Endodermal cell (in vitro differentiated cells): ENCODE measurements around the gene CNGB1. TPM values are rescaled to one million over a fixed set of nuclear protein-coding genes. Genes with fewer than 3 reads are reported as not detected.

Source experiments
- DNase-seq: peaks from one replicate; pipeline ENCODE4 v3.0.0-alpha.2; 2017
- H3K27ac ChIP-seq: 2 replicates; pipeline ENCODE4 v1.5.1; 2013; ENCODE audit warnings: mild to moderate bottlenecking, low read depth, low read length, moderate library complexity
- H3K27me3 ChIP-seq: 2 replicates; pipeline ENCODE4 v1.6.1; 2013; ENCODE audit warnings: mild to moderate bottlenecking, low read length, moderate library complexity; ENCODE audit not compliant: insufficient read depth, control insufficient read depth, poor library complexity, severe bottlenecking
- H3K36me3 ChIP-seq: 2 replicates; pipeline ENCODE4 v1.7.0; 2013; ENCODE audit warnings: mild to moderate bottlenecking, low read length, moderate library complexity; ENCODE audit not compliant: control insufficient read depth, insufficient read depth
- H3K4me1 ChIP-seq: one replicate; pipeline ENCODE4 v1.7.0; 2013; ENCODE audit warnings: low read length; ENCODE audit not compliant: control insufficient read depth, insufficient read depth
- H3K4me3 ChIP-seq: 2 replicates; pipeline ENCODE4 v1.5.1; 2013; ENCODE audit warnings: mild to moderate bottlenecking, low read length, moderate library complexity
- H3K9ac ChIP-seq: 2 replicates; pipeline ENCODE4 v1.6.1; 2013; ENCODE audit warnings: mild to moderate bottlenecking, low read length, moderate library complexity; ENCODE audit not compliant: poor library complexity, severe bottlenecking; ENCODE audit errors: extremely low read depth
- H3K9me3 ChIP-seq: 2 replicates; pipeline ENCODE4 v1.6.1; 2013; ENCODE audit warnings: mild to moderate bottlenecking, low read length, moderate library complexity; ENCODE audit not compliant: control insufficient read depth
- H3K27ac Mint-ChIP-seq: 2 replicates; pipeline ENCODE4 v1.8.0; 2020; ENCODE audit warnings: mixed read lengths
- H3K27me3 Mint-ChIP-seq: 2 replicates; pipeline ENCODE4 v1.8.0; 2021; ENCODE audit warnings: mild to moderate bottlenecking, mixed read lengths; ENCODE audit not compliant: insufficient read depth
- H3K36me3 Mint-ChIP-seq: 2 replicates; pipeline ENCODE4 v1.8.0; 2020; ENCODE audit warnings: low read depth, mixed read lengths
- H3K4me1 Mint-ChIP-seq: 2 replicates; pipeline ENCODE4 v1.8.0; 2020; ENCODE audit warnings: mixed read lengths
- H3K4me3 Mint-ChIP-seq: 2 replicates; pipeline ENCODE4 v1.8.0; 2020; ENCODE audit warnings: mild to moderate bottlenecking, moderate library complexity, mixed read lengths
- H3K9me3 Mint-ChIP-seq: 2 replicates; pipeline ENCODE4 v1.8.0; 2020; ENCODE audit warnings: mild to moderate bottlenecking, mixed read lengths
- CTCF ChIP-seq: fragments of 200-600 bp; sonication (generic); conservative IDR thresholded peaks from 2 replicates; pipeline ENCODE4 v1.5.0; 2021; ENCODE audit warnings: antibody characterized with exemption, mild to moderate bottlenecking
- WGBS, 2 experiments: methylation state at CpG; one replicate each; pipeline versions ENCODE4 v1.1.5 to v1.1.7; 2013; ENCODE audit warnings: missing lambda C conversion rate in 2 of 2, mixed read lengths in 1 of 2; ENCODE audit not compliant: insufficient coverage in 1 of 2, insufficient read length in 1 of 2; 5-methylcytosine and 5-hydroxymethylcytosine counted together
- total RNA-seq, 2 donors: library from RNA; stranded (reverse); fragmentation: NEBNext Ultra II Directional in 1 of 2; extraction: Animal tissue kit (Norgen Biotek cat#: 25700) in 1 of 2; gene quantifications; 2 replicates in 1 of 2; 3 replicates in 1 of 2; pipeline ENCODE4 v1.2.1, GENCODE V29; 2021

The CNGB1 gene
- total RNA-seq, 2 donors from 2014 or later = 0.29 to 0.60 TPM

- peak within 1 kb of the TSS; percentile 87 for H3K4me3 ChIP-seq
- H3K9ac ChIP-seq = peak within 1 kb of the TSS; percentile 57
- no peaks in the 10 kb centered on the region for H3K27me3 ChIP-seq
- WGBS, 2 experiments = 0% methylated on average over 2 to 78 of the region's 81 CpGs
- peak; percentile 81 for TF ChIP-seq CTCF
- Mint-ChIP-seq H3K27me3 (no peaks in the 10 kb centered on the region), H3K4me3 (peak within 1 kb of the TSS; percentile 89), H3K9me3 (peaks cover 2% of the 10 kb centered on the region), H3K36me3 (peaks cover 51% of the 10 kb centered on the region), H3K4me1 (peaks cover 23% of the 10 kb centered on the region), H3K27ac (peak within 1 kb of the TSS; percentile 97)
- peaks cover 39% of the 10 kb centered on the region for H3K36me3 ChIP-seq
- H3K9me3 ChIP-seq = peaks cover 4% of the 10 kb centered on the region
- DNase-seq = peak; percentile 97
- peaks cover 16% of the 10 kb centered on the region for H3K4me1 ChIP-seq
- peak within 1 kb of the TSS; percentile 68 for H3K27ac ChIP-seq
These were observed 30.1 kb upstream of the CNGB1 start, which contains the start of gene USB1 for GRCh38 chr16:58000706-58001676. Gene USB1 (plus strand): TSS chr16:58001407. CDS start chr16:58001484, 77 bp downstream.

- peak within 1 kb of the TSS; percentile 97 for H3K27ac Mint-ChIP-seq
- Histone ChIP-seq H3K4me3 (peak within 1 kb of the TSS; percentile 87), H3K4me1 (peaks cover 16% of the 10 kb centered on the region), H3K27me3 (no peaks in the 10 kb centered on the region), H3K9me3 (no peaks in the 10 kb centered on the region), H3K27ac (peak within 1 kb of the TSS; percentile 68), H3K36me3 (peaks cover 35% of the 10 kb centered on the region), H3K9ac (peak within 1 kb of the TSS; percentile 57)
- H3K27me3 Mint-ChIP-seq = no peaks in the 10 kb centered on the region
- 0 to 1% methylated on average over 6 to 80 of the region's 95 CpGs for WGBS, 2 experiments
- peak within 1 kb of the TSS; percentile 89 for H3K4me3 Mint-ChIP-seq
- no peaks in the 10 kb centered on the region for H3K9me3 Mint-ChIP-seq
- peak; percentile 63 for DNase-seq
- H3K36me3 Mint-ChIP-seq = peaks cover 43% of the 10 kb centered on the region
- peaks cover 23% of the 10 kb centered on the region for H3K4me1 Mint-ChIP-seq
- TF ChIP-seq CTCF = no peak
These were observed 29.2 kb upstream of the CNGB1 start, which contains the start of gene ZNF319 for GRCh38 chr16:57999971-58000705. Gene ZNF319 (minus strand): TSS chr16:58000672. CDS start chr16:57998265, 2,407 bp downstream.

- DNase-seq = peak; percentile 67
- H3K27me3 ChIP-seq = no peaks in the 10 kb centered on the region
- peaks cover 37% of the 10 kb centered on the region for H3K36me3 Mint-ChIP-seq
- H3K9ac ChIP-seq = peak overlapping the region; percentile 45
- TF ChIP-seq CTCF = peak; percentile 23
- peaks cover 23% of the 10 kb centered on the region for H3K4me1 Mint-ChIP-seq
- no peaks in the 10 kb centered on the region for H3K9me3 Mint-ChIP-seq
- H3K27ac ChIP-seq = no peak overlapping the region
- H3K4me1 ChIP-seq = peaks cover 16% of the 10 kb centered on the region
- no peak overlapping the region for H3K27ac Mint-ChIP-seq
- H3K36me3 ChIP-seq = peaks cover 34% of the 10 kb centered on the region
- H3K27me3 Mint-ChIP-seq = no peaks in the 10 kb centered on the region
- peak overlapping the region; percentile 89 for H3K4me3 Mint-ChIP-seq
- no peaks in the 10 kb centered on the region for H3K9me3 ChIP-seq
- 29 to 41% methylated on average over 5 to 6 of the region's 6 CpGs for WGBS, 2 experiments
- H3K4me3 ChIP-seq = peak overlapping the region; percentile 79
These were observed 28.5 kb upstream of the CNGB1 start for GRCh38 chr16:57999366-57999970.
